Tibial nerve (tissue), 4 donors: ENCODE results near the gene HLA-DQB1. TPM values are rescaled to one million over a fixed set of nuclear protein-coding genes. Genes with fewer than 3 reads are reported as not detected.
"Not testable (repeated sequence)": the region's sequence is repeated elsewhere in the genome, so short reads cannot be mapped to it uniquely, and the experiment has no call there.

ENCODE experiments used
- DNase-seq, 2 donors: peaks; one replicate each; pipeline ENCODE4 v3.0.0-alpha.2; 2019; ENCODE audit warnings: low spot score in 2 of 2
- H3K27ac ChIP-seq, 4 donors: fragments of 200-600 bp; sonication (generic) in 3 of 4; one replicate each; pipeline ENCODE4 v1.5.1; 2017 to 2019; ENCODE audit warnings: mild to moderate bottlenecking in 1 of 4
- H3K27me3 ChIP-seq, 2 donors: fragments of 200-600 bp; sonication (generic) in 1 of 2; one replicate each; pipeline versions ENCODE4 v1.5.1 to v1.6.0; 2017 to 2019
- H3K36me3 ChIP-seq, 3 donors: fragments of 200-600 bp; sonication (generic); one replicate each; pipeline ENCODE4 v1.5.1; 2018 to 2019
- H3K4me1 ChIP-seq, 4 donors: fragments of 200-600 bp; sonication (generic) in 3 of 4; one replicate each; pipeline ENCODE4 v1.5.1; 2017 to 2019
- H3K4me3 ChIP-seq, 4 donors: fragments of 200-600 bp; sonication (generic) in 3 of 4; one replicate each; pipeline ENCODE4 v1.5.1; 2017 to 2019; ENCODE audit warnings: mild to moderate bottlenecking in 1 of 4, moderate library complexity in 1 of 4
- H3K9me3 ChIP-seq, 4 donors: fragments of 200-600 bp; sonication (generic) in 3 of 4; one replicate each; pipeline ENCODE4 v1.5.1; 2017 to 2019
- EP300 ChIP-seq, 2 donors: sonication (generic); formaldehyde crosslinking; IDR thresholded peaks; one replicate each; pipeline ENCODE4 v1.6.1; 2017; ENCODE audit warnings: antibody characterized with exemption in 2 of 2, mild to moderate bottlenecking in 1 of 2
- POLR2A ChIP-seq, 2 donors: fragments of 450-650 bp; IDR thresholded peaks; one replicate each; pipeline ENCODE4 v1.6.1; 2017; ENCODE audit warnings: antibody characterized with exemption in 2 of 2, mild to moderate bottlenecking in 2 of 2, moderate library complexity in 2 of 2
- WGBS, 2 donors: methylation state at CpG; one replicate each; pipeline ENCODE4 v1.1.5; 2018; 5-methylcytosine and 5-hydroxymethylcytosine counted together
- total RNA-seq, 4 donors: library from RNA; depleted of rRNA; stranded (reverse); fragments of >200 nt; gene quantifications; one replicate each; pipeline ENCODE4 v1.1.0, GENCODE V29; 2016
- TF ChIP-seq, protein P1 (sequence below), 5 experiments: fragments of 200-600 bp in 3 of 5; fragments of 450-650 bp in 2 of 5; sonication (generic) in 3 of 5; IDR thresholded peaks; one replicate each; pipeline ENCODE4 v1.5.1; 2016 to 2019; ENCODE audit warnings: antibody characterized with exemption in 5 of 5, mild to moderate bottlenecking in 3 of 5, moderate library complexity in 2 of 5

Gene HLA-DQB1
- total RNA-seq, 4 donors from 2014 or later, result 0.90 to 12.0 (median 3.0) TPM

GRCh38 chr6:32655203-32655710 lies 11.2 kb downstream of the HLA-DQB1 start:
- WGBS, 2 donors, result 0 to 3% methylated on average over 2 of the region's 2 CpGs
- Histone ChIP-seq H3K4me1 (no peaks in the 10 kb centered on the region), H3K36me3 (no peaks in the 10 kb centered on the region), H3K27ac (no peak overlapping the region), H3K27me3 (no peaks in the 10 kb centered on the region), H3K4me3 (no peak overlapping the region), H3K9me3 (no peaks in the 10 kb centered on the region)
- no peak for DNase-seq
- TF ChIP-seq POLR2A (IDR thresholded peaks at IDR 0.05), result no peak
- TF ChIP-seq, protein P1, sequence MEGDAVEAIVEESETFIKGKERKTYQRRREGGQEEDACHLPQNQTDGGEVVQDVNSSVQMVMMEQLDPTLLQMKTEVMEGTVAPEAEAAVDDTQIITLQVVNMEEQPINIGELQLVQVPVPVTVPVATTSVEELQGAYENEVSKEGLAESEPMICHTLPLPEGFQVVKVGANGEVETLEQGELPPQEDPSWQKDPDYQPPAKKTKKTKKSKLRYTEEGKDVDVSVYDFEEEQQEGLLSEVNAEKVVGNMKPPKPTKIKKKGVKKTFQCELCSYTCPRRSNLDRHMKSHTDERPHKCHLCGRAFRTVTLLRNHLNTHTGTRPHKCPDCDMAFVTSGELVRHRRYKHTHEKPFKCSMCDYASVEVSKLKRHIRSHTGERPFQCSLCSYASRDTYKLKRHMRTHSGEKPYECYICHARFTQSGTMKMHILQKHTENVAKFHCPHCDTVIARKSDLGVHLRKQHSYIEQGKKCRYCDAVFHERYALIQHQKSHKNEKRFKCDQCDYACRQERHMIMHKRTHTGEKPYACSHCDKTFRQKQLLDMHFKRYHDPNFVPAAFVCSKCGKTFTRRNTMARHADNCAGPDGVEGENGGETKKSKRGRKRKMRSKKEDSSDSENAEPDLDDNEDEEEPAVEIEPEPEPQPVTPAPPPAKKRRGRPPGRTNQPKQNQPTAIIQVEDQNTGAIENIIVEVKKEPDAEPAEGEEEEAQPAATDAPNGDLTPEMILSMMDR (IDR thresholded peaks at IDR 0.05), result no peak
- TF ChIP-seq EP300 (IDR thresholded peaks at IDR 0.05), result no peak

- TF ChIP-seq, protein P1 (IDR thresholded peaks at IDR 0.05), result no peak
- TF ChIP-seq POLR2A (IDR thresholded peaks at IDR 0.05), result no peak
- TF ChIP-seq EP300 (IDR thresholded peaks at IDR 0.05), result no peak
- 37 to 50% methylated on average over 5 of the region's 6 CpGs for WGBS, 2 donors
- Histone ChIP-seq H3K4me1 (no peaks in the 10 kb centered on the region), H3K36me3 (no peaks in the 10 kb centered on the region), H3K27me3 (no peaks in the 10 kb centered on the region), H3K4me3 (no peak overlapping the region), H3K27ac (no peak overlapping the region), H3K9me3 (no peaks in the 10 kb centered on the region)
- DNase-seq, result no peak
Measured at GRCh38 chr6:32645047-32645703, 21.3 kb downstream of the HLA-DQB1 start.

- Histone ChIP-seq H3K4me1 (no peaks in the 10 kb centered on the region), H3K4me3 (no peak overlapping the region), H3K27ac (no peak overlapping the region), H3K9me3 (no peaks in the 10 kb centered on the region), H3K27me3 (no peaks in the 10 kb centered on the region), H3K36me3 (no peaks in the 10 kb centered on the region)
- 24 to 28% methylated on average over 4 of the region's 4 CpGs for WGBS, 2 donors
- no peak for TF ChIP-seq EP300 (IDR thresholded peaks at IDR 0.05)
- TF ChIP-seq, protein P1 (IDR thresholded peaks at IDR 0.05), result no peak
- TF ChIP-seq POLR2A (IDR thresholded peaks at IDR 0.05), result no peak
- DNase-seq, result no peak
Measured at GRCh38 chr6:32643904-32644303, 22.6 kb downstream of the HLA-DQB1 start.

DNA sequence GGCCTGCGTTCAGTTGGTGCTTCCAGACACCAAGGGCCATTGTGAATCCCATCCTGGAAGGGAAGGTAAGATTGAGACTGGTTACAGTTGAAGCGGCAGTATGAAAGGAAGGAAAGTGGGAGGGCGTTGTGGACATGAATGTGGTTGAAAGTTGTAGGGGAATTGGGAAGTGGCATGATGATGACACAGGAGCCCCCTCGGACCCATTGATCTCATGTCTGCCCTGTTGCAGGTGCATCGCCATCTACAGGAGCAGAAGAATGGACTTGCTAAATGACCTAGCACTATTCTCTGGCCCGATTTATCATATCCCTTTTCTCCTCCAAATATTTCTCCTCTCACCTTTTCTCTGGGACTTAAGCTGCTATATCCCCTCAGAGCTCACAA lies 23.7 kb downstream of the HLA-DQB1 start:
- no peaks in the 10 kb centered on the region for H3K27me3 ChIP-seq
- WGBS, 2 donors, result 33 to 46% methylated on average over 2 to 3 of the region's 6 CpGs

DNA sequence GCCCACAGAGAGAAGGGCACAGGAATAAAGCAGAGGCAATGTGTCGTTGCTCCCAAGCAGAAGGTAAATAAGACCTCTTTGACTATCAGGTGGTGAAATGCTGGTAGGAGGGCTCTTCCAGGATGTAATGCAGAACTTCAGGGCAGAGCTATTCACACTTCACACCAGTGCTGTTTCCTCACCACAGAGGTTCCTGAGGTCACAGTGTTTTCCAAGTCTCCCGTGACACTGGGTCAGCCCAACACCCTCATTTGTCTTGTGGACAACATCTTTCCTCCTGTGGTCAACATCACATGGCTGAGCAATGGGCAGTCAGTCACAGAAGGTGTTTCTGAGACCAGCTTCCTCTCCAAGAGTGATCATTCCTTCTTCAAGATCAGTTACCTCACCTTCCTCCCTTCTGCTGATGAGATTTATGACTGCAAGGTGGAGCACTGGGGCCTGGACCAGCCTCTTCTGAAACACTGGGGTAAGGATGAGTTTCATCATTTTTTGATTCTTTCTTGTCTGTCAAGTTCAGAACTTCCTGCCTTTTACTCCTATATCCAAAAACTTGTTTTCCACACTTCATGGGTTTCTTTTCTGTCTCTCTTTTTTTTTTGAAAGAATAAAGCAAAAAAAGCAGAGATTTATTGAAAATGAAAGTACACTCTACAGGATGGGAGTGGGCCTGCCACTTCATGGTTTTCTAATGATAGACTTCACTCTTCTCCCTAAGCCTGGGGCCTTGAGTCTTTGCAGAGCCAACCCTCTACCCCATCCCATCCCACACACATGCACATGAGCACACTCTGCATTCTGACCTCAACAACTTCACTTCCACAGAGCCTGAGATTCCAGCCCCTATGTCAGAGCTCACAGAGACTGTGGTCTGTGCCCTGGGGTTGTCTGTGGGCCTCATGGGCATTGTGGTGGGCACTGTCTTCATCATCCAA lies 24.4 kb downstream of the HLA-DQB1 start:
- H3K4me1 ChIP-seq, H3K36me3 ChIP-seq, H3K27ac ChIP-seq, H3K9me3 ChIP-seq, H3K27me3 ChIP-seq, DNase-seq, H3K4me3 ChIP-seq: not testable (repeated sequence)
- 100% methylated on average over 1 of the region's 2 CpGs for WGBS, 2 donors

More for the DNA sequence above, 23.7 kb downstream of the HLA-DQB1 start:
- H3K27ac ChIP-seq, result no peak overlapping the region
- DNase-seq, result no peak
- H3K4me3 ChIP-seq, result no peak overlapping the region
- TF ChIP-seq POLR2A (IDR thresholded peaks at IDR 0.05), result no peak
- no peak for TF ChIP-seq EP300 (IDR thresholded peaks at IDR 0.05)
- TF ChIP-seq, protein P1 (IDR thresholded peaks at IDR 0.05), result no peak
- no peaks in the 10 kb centered on the region for H3K4me1 ChIP-seq
- no peaks in the 10 kb centered on the region for H3K9me3 ChIP-seq
- H3K36me3 ChIP-seq, result no peaks in the 10 kb centered on the region
